ENCODE measurements around the gene CORT. TPM values are rescaled to one million over a fixed set of nuclear protein-coding genes. Genes with fewer than 3 reads are reported as not detected.
"Not testable (repeated sequence)": the region's sequence is repeated elsewhere in the genome, so short reads cannot be mapped to it uniquely, and the experiment has no call there.

CORT gene
- total RNA-seq, 3 donors from 2014 or later = 0.29 to 0.64 TPM; not detected in 1

DNA sequence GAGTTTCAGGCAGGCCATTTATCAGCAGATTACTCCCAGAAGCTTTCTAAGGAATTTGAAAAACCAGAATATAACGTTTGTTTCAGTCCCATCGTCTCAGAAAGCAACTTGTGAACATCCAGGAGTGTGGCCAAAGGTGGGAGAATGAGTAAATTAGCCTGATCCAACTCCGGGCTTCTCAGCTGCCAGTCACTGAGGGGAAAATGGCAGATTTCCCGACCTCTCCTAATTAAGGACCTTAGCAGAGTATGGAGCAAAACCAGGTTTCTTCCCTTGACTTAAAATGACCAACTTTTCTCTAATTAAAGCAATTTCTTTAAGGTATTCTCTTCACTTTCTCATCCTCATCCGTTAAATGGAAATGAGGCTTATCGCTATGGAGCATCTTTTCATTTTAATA is 1.0 kb downstream of the CORT start:
- H3K4me3 ChIP-seq = peak overlapping the region in 1 of 3 donors; percentile 25
- H3K27ac ChIP-seq = no peak overlapping the region
- intact Hi-C loops (cut with DNase I; ENCODE audit: low total_unique reads) = no loop called here
- TF ChIP-seq, protein P1, sequence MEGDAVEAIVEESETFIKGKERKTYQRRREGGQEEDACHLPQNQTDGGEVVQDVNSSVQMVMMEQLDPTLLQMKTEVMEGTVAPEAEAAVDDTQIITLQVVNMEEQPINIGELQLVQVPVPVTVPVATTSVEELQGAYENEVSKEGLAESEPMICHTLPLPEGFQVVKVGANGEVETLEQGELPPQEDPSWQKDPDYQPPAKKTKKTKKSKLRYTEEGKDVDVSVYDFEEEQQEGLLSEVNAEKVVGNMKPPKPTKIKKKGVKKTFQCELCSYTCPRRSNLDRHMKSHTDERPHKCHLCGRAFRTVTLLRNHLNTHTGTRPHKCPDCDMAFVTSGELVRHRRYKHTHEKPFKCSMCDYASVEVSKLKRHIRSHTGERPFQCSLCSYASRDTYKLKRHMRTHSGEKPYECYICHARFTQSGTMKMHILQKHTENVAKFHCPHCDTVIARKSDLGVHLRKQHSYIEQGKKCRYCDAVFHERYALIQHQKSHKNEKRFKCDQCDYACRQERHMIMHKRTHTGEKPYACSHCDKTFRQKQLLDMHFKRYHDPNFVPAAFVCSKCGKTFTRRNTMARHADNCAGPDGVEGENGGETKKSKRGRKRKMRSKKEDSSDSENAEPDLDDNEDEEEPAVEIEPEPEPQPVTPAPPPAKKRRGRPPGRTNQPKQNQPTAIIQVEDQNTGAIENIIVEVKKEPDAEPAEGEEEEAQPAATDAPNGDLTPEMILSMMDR (IDR thresholded peaks at IDR 0.05) = no peak
- TF ChIP-seq POLR2A (IDR thresholded peaks at IDR 0.05) (no peak), POLR2AphosphoS5 (IDR thresholded peaks at IDR 0.05) (no peak)
- no peaks in the 10 kb centered on the region for H3K27me3 ChIP-seq
- H3K9me3 ChIP-seq = no peaks in the 10 kb centered on the region
- H3K4me1 ChIP-seq = no peaks in the 10 kb centered on the region
- H3K36me3 ChIP-seq = no peaks in the 10 kb centered on the region
- no peak for DNase-seq (ENCODE audit: low spot score in 2 of 2)

DNA sequence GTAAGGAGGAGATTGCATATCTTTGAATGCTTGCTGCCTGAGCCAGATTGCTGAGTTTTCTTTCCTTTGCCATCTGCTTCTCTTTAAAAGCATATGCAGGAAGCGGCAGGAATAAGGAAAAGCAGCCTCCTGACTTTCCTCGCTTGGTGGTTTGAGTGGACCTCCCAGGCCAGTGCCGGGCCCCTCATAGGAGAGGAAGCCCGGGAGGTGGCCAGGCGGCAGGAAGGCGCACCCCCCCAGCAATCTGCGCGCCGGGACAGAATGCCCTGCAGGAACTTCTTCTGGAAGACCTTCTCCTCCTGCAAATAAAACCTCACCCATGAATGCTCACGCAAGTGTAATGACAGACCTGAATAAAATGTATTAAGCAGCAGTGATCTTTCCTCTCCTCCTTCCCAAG is 1.5 kb downstream of the CORT start:
- H3K4me3 ChIP-seq = peak overlapping the region in 2 of 3 donors; percentile 25 to 39
- no peak for TF ChIP-seq POLR2A (IDR thresholded peaks at IDR 0.05)
- TF ChIP-seq, protein P1 (IDR thresholded peaks at IDR 0.05) = no peak
- TF ChIP-seq POLR2AphosphoS5 (IDR thresholded peaks at IDR 0.05) = no peak
- intact Hi-C loops (cut with DNase I; ENCODE audit: low total_unique reads) = no loop called here
- no peaks in the 10 kb centered on the region for H3K27me3 ChIP-seq
- no peaks in the 10 kb centered on the region for H3K4me1 ChIP-seq
- H3K27ac ChIP-seq = no peak overlapping the region
- H3K36me3 ChIP-seq = no peaks in the 10 kb centered on the region
- H3K9me3 ChIP-seq = no peaks in the 10 kb centered on the region
- no peak for DNase-seq (ENCODE audit: low spot score in 2 of 2)

DNA sequence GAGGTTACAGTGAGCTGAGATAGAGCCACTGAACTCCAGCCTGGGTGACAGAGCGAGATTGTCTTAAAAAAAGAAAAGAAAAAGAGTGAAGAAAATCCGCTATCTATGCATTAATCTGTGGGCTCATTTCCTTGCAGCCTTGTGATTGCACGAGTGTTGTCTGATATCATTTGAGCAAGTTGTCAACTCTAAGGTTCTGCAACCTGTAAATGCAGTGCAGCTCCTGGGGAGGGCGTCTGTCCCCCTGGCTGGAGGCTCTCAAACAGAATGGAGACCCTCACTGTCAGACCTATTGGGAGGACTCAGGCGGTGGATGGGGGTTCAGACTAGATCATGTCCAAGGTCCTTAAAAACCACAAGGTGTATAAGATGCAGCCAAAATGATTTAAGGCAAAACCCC is 6.2 kb downstream of the CORT start:
- intact Hi-C loops (cut with DNase I; ENCODE audit: low total_unique reads) = no loop called here
- TF ChIP-seq, protein P1 (IDR thresholded peaks at IDR 0.05) = no peak
- TF ChIP-seq POLR2A (IDR thresholded peaks at IDR 0.05) (no peak), POLR2AphosphoS5 (IDR thresholded peaks at IDR 0.05) (no peak)
- no peak overlapping the region for H3K4me3 ChIP-seq
- no peak for DNase-seq (ENCODE audit: low spot score in 2 of 2)
- H3K36me3 ChIP-seq = no peaks in the 10 kb centered on the region
- no peaks in the 10 kb centered on the region for H3K27me3 ChIP-seq
- H3K4me1 ChIP-seq = no peaks in the 10 kb centered on the region
- no peaks in the 10 kb centered on the region for H3K9me3 ChIP-seq
- H3K27ac ChIP-seq = no peak overlapping the region

DNA sequence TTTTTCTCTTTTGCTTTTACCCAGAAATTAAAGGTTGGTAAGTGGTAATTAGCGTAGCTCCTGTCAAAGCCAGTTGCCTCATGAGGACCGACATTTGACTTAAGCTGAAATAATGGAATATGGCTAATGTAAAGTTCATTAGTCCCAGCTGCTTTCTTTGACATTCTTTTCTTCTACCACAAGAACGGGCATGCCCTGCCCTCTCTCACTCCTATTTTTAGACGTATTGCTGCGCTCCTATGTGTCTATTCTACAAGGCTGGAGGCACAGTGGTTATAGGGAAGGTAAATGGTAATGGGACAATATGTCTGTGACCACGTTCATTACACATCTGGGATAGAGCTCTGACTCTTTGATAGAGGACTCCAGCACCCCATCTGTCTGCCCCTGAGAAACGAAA is 6.8 kb downstream of the CORT start:
- no peak for DNase-seq (ENCODE audit: low spot score in 2 of 2)
- no peak overlapping the region for H3K27ac ChIP-seq
- H3K4me1 ChIP-seq = no peaks in the 10 kb centered on the region
- TF ChIP-seq, protein P1 (IDR thresholded peaks at IDR 0.05) = no peak
- TF ChIP-seq POLR2A (IDR thresholded peaks at IDR 0.05) = no peak
- no peaks in the 10 kb centered on the region for H3K9me3 ChIP-seq
- H3K36me3 ChIP-seq = no peaks in the 10 kb centered on the region
- no peaks in the 10 kb centered on the region for H3K27me3 ChIP-seq
- intact Hi-C loops (cut with DNase I; ENCODE audit: low total_unique reads) = no loop called here
- H3K4me3 ChIP-seq = no peak overlapping the region

DNA sequence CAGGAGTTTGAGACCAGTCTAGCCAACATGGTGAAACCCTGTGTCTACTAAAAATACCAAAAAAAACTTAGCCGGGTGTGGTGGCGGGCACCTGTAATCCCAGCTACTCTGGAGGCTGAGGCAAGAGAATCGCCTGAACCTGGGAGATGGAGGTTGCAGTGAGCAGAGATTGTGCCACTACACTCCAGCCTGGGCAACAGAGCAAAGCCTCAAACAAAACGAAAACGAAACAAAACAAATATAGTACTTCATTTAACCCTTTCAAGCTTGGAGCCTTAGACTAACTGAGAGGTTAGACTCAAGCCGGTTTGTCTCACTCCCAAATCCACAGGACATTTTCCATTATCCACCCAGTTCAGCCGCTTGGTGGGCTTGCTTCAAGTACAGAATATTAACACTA is 7.6 kb downstream of the CORT start:
- H3K4me3 ChIP-seq; H3K9me3 ChIP-seq; H3K4me1 ChIP-seq; DNase-seq (ENCODE audit: low spot score in 2 of 2); H3K27ac ChIP-seq; H3K27me3 ChIP-seq; intact Hi-C loops (cut with DNase I; ENCODE audit: low total_unique reads); H3K36me3 ChIP-seq: not testable (repeated sequence)

DNA sequence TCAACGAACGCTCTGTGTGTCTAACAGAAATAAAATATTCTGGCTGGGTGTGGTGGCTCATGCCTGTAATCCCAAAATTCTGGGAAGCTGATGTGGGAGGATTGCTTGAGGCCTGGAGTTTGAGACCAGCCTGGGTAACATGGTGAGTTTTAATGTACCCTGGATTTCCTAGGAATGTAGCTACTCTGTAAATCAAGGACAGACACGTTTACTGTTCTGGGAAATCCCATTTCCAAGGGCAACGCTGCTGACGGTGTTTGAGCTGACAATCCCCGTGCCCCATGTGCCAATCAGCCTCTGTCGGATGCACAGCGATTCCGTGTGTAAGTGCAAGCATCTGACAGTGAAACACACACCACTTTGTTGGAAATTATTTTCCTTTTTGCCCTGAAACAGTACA is 8.0 kb downstream of the CORT start:
- intact Hi-C loops (cut with DNase I; ENCODE audit: low total_unique reads) = no loop called here
- no peak for TF ChIP-seq POLR2A (IDR thresholded peaks at IDR 0.05)
- TF ChIP-seq POLR2AphosphoS5 (IDR thresholded peaks at IDR 0.05) = no peak
- TF ChIP-seq, protein P1 (IDR thresholded peaks at IDR 0.05) = no peak
- DNase-seq (ENCODE audit: low spot score in 2 of 2) = no peak
- Histone ChIP-seq H3K4me3 (no peak overlapping the region), H3K36me3 (no peaks in the 10 kb centered on the region), H3K27ac (no peak overlapping the region), H3K9me3 (no peaks in the 10 kb centered on the region), H3K27me3 (no peaks in the 10 kb centered on the region), H3K4me1 (no peaks in the 10 kb centered on the region)

All from breast epithelium (tissue), 4 donors.